Posterior cingulate gyrus (tissue), 11 donors: ENCODE measurements around the gene PSMC1.
"Not testable (repeated sequence)": the region's sequence is repeated elsewhere in the genome, so short reads cannot be mapped to it uniquely, and the experiment has no call there.

Experiments used
- DNase-seq, 10 donors: peaks; one replicate each; pipeline versions ENCODE4 v3.0.0 to v3.0.0-alpha.2; 2020 to 2021; ENCODE audit warnings: mixed read lengths in 3 of 10
- intact Hi-C: fragments of 100-400 bp; cut with DNase I; formaldehyde crosslinking; loops from one replicate; pipeline ENCODE4 v1.15.1; 2023

Gene PSMC1

DNA sequence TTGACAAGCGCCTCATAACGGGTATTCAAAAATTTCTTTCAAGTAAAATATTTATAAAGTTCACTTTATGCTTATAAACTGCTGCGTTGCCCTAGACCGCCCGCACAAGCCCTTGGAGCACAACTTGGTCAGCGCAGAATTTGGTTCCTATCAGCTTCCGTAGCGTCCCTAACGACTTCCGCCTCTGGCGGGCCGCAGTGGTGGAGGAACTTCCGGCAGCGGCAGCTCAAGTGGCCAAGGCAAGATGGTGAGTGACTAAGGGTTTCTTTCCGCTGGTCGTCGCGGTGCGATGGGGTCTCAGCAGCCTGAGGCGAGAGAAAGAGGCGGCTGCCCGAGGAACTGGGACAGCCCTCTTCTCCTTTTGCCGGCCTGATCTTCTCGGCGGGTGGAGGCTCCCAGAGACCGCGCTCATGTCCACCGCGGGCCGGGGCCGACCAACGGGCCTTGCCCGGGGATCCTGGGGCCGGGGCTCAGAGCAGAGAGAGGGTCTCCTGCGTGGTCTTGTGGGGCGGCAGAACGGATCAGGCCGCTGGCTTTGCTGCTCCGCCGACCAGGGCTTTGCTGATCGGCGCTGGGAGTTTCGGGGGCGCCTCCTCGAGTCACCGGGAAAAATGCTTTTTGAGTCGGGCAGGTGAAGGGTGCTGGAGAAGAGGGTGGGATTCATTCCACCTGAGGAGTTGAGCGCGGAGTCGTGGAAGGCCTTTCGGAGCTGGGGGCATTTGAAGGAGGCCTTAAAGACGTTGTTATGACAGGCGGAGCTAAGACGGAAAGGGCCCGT is at the start of gene PSMC1:
Gene PSMC1, plus strand, starts transcription at position 200 of the 778 bp plus-strand sequence. Its CDS starts 45 bp downstream, at position 245.
- intact Hi-C loops, result no loop called here
- peak; percentile 87 to 98 (median 91) for DNase-seq

- no peak for DNase-seq
- intact Hi-C loops, result no loop called here
Measured at GRCh38 chr14:90213099-90213748, 43.1 kb upstream of the PSMC1 start.

DNA sequence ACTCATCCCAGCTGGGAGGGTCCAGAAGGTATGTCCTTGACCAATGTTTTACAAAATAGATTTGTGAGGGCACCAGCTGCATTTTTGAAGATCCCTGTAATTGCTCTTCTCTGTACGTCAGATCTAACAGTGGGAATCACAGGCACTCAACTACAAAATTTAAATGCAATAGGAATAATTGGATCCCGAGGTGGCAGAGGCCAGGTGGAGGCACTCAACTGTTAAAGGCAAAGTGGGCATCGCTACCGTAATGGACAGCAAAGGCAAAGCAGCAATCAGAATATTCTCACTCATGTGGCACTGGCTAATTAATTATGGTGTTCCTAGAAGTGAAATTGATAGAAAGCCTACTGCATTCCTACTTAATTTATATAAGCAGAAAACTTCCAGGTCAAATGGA is 27.9 kb upstream of the PSMC1 start:
- intact Hi-C loops, result no loop called here
- DNase-seq, result no peak

- not testable (repeated sequence) for DNase-seq
- intact Hi-C loops, result loop anchor here (10.0 kb wide), 1 partner anchor 1185 kb away; no protein-coding TSS in a partner anchor
Measured at GRCh38 chr14:90229942-90230341, 26.4 kb upstream of the PSMC1 start.

GRCh38 chr14:90235179-90235976 is 21.0 kb upstream of the PSMC1 start:
- intact Hi-C loops, result loop anchor here (1.0 to 10.0 kb wide), 2 partner anchors 262 to 1191 kb away; no protein-coding TSS in a partner anchor
- DNase-seq, result peak; percentile 15 to 92 (median 66)

GRCh38 chr14:90239139-90239538 is 17.2 kb upstream of the PSMC1 start:
- DNase-seq, result no peak
- intact Hi-C loops, result loop anchor here (10.0 kb wide), 1 partner anchor 1194 kb away; no protein-coding TSS in a partner anchor

DNA sequence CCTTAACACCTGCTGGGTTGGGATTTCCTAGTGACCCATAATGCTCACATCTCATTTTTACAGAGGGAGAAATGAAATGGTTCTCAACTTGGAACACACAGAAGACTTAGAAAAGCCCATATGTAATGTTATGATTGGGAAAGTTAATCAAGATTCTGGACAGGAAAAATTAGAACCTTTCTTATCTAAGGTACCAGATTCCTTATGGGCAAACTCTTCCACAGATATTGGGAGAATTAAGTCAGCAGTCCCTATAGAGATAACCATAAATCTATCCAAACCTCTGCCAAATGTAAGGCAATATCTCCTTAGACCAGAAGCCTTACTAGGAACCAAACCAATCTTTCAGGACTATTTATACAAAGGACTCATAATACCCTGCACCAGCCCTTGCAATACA is 13.9 kb upstream of the PSMC1 start:
- intact Hi-C loops, result no loop called here
- no peak for DNase-seq

DNA sequence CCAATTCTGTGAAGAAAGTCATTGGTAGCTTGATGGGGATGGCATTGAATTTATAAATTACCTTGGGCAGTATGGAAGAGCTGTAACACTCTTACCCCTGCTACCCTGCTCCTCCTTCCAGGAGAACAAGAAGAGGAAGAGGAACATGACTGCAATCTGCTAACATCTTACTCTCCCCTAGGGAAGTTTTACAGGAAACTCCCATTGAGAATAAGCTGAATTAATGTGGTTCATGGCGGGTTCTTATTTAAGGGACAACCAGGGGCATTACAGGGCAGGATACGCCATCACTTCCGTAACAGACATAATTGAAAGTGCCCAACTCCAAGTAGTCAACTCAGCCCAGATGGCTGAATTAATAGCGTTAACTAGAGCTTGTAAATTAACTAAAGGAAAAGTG is 9.4 kb upstream of the PSMC1 start:
- DNase-seq, result no peak
- intact Hi-C loops, result no loop called here

DNA sequence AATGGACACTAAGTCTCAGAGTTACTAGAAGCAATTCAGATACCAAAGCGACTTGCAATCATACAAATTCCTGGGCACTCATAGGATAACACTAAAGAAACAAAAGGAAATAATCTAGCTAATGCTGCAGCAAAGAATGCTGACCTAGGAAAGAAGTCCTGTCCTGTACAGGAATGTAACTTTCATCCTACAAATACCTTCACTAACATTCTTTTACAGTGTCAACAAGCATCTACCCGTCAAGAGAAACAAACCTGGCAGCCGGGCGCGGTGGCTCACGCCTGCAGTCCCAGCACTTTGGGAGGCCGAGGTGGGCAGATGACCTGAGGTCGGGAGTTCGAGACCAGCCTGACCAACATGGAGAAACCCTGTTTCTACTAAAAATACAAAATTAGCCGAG is 8.9 kb upstream of the PSMC1 start:
- DNase-seq, intact Hi-C loops: not testable (repeated sequence)

DNA sequence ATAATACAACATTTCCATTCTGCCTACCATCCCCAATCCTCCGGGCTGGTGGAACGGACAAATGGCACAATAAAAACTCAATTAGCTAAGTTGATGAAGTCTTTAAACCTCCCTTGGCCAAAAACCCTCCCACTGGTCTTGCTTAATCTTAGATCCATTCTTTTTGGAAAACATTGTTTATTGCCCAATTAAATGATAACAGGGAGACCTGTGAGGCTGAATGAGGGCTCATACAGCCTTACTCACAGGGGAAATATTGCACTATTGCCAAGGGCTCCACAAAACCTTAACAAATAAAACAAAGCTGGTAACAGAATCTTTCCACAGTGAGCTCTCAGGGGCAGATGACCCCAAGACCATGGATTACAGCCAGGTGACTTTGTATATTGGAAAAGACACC is 7.8 kb upstream of the PSMC1 start:
- no peak for DNase-seq

GRCh38 chr14:90253826-90254225 is 2.5 kb upstream of the PSMC1 start:
- DNase-seq, result no peak

More for the DNA sequence above, 7.8 kb upstream of the PSMC1 start:
- intact Hi-C loops, result no loop called here

GRCh38 chr14:90255871-90256270 is 482 bp upstream of the PSMC1 start:
- intact Hi-C loops, result no loop called here
- no peak for DNase-seq

More at GRCh38 chr14:90253826-90254225, 2.5 kb upstream of the PSMC1 start:
- intact Hi-C loops, result no loop called here

DNA sequence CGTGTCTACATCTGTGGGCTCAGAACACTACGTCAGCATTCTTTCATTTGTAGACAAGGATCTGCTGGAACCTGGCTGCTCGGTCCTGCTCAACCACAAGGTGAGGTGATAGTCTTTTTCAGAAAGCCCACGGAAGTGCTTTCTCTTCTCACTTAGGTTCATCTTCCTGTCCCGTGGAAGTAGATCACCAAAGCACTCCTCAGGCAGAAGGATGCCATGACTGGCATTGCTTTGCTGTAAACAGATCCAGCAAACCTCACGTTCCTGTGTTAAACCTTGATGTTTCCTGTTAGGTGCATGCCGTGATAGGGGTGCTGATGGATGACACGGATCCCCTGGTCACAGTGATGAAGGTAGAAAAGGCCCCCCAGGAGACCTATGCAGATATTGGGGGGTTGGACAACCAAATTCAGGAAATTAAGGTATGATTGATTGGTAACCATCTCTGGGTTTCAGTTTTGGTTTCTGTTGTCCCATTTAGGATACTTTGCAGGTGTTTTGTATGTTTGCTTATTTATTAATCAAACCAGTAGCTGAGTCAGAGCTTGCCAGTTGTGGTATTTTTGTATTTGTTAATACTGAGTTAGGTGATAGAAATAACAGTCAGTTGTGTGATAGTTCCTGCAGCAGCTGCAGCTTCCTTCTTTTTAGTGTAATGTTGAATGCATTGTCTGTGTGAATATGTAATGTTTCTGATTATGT is 7.5 kb downstream of the PSMC1 start:
- intact Hi-C loops, result no loop called here
- DNase-seq, result no peak

- DNase-seq, result no peak
- intact Hi-C loops, result no loop called here
Measured at GRCh38 chr14:90266441-90267154, 10.2 kb downstream of the PSMC1 start.

GRCh38 chr14:90268420-90268819 is 12.1 kb downstream of the PSMC1 start:
- no peak for DNase-seq

DNA sequence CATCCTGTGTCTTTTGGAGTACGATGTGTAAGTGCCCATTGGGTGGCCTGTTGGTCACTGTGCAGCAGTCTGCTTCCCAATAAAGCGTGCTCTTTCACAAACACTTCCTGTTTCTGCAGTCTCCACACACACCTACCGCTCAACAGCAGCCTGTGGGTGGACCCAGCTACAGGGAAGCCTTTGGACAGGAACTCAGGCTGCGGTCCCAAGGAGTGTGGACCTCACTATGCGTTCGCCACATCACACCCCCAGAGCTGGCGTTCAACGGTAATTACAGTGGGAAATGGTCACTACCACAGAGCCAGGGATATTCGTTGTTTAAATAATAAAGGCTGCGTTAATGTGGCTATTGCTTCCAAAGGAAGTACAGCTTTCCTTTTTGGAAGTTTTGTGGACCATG is 16.2 kb downstream of the PSMC1 start:
- peak in 2 of 10 donors; percentile 68 to 84 for DNase-seq
- intact Hi-C loops, result no loop called here

More at GRCh38 chr14:90268420-90268819, 12.1 kb downstream of the PSMC1 start:
- intact Hi-C loops, result no loop called here

GRCh38 chr14:90273532-90273931 is 17.2 kb downstream of the PSMC1 start:
- peak in 1 of 10 donors; percentile 65 for DNase-seq
- intact Hi-C loops, result no loop called here

DNA sequence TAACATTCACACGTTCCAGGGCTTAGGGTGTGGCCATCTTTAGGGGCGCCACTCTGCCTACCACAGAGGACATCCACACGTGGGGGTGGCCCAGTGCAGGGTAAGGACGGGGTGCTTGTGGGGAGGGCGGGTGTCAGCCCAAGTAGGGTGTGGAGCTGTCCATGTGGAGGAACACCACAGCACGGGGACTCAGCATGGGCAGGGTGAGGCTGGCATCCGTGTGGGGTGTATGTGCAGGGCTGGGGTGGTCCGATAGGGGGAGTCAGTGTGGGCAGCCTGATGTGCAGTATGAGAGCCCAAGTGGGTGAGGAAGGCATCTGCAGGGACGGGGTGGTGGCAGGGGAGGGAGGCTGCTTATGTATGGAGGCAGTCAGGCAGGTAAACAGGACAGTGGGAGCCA is 17.7 kb downstream of the PSMC1 start:
- intact Hi-C loops, result no loop called here
- peak in 1 of 10 donors; percentile 79 for DNase-seq

GRCh38 chr14:90274808-90275457 is 18.6 kb downstream of the PSMC1 start:
- intact Hi-C loops, result no loop called here
- peak in 1 of 10 donors; percentile 77 for DNase-seq
